ENCODE data around the gene BAX. TPM values are rescaled to one million over a fixed set of nuclear protein-coding genes. Genes with fewer than 3 reads are reported as not detected.
"Not testable (repeated sequence)": the region's sequence is repeated elsewhere in the genome, so short reads cannot be mapped to it uniquely, and the experiment has no call there.

The BAX gene
- 100 to 1,000 TPM in 3 of 4 donors, 10 to 100 TPM in 1; 71.0 to 138 (median 104) TPM for total RNA-seq

- Histone ChIP-seq H3K4me3 (peak within 1 kb of the TSS; percentile 80 to 95 (median 86)), H3K4me1 (peaks cover 0 to 13% (median 6%) of the 10 kb centered on the region in 4 donors), H3K27ac (peak within 1 kb of the TSS; percentile 80 to 94 (median 87)), H3K36me3 (no peaks in the 10 kb centered on the region), H3K9me3 (no peaks in the 10 kb centered on the region), H3K27me3 (no peaks in the 10 kb centered on the region)
- TF ChIP-seq POLR2A (IDR thresholded peaks at IDR 0.05): peak; percentile 78 to 86
- peak in 2 of 6 experiments; percentile 1 to 37 for TF ChIP-seq CTCF (IDR thresholded peaks at IDR 0.05)
- peak; percentile 97 to 99 (median 98) for DNase-seq
Observed at GRCh38 chr19:48954595-48955307, at the start of gene BAX. Gene BAX, plus strand, starts transcription at chr19:48954875. Its CDS starts 54 bp downstream, at chr19:48954929.

- Histone ChIP-seq H3K27me3 (no peaks in the 10 kb centered on the region), H3K9me3 (no peaks in the 10 kb centered on the region), H3K4me3 (no peak overlapping the region), H3K36me3 (peaks cover 0 to 64% (median 0%) of the 10 kb centered on the region in 3 donors), H3K4me1 (peaks cover 0 to 15% (median 1%) of the 10 kb centered on the region in 4 donors), H3K27ac (no peak overlapping the region)
- TF ChIP-seq CTCF (IDR thresholded peaks at IDR 0.05) (no peak), POLR2A (IDR thresholded peaks at IDR 0.05) (no peak)
- DNase-seq: no peak
Observed at GRCh38 chr19:48905664-48906063, 49.0 kb upstream of the BAX start.

- no peak for TF ChIP-seq POLR2A (IDR thresholded peaks at IDR 0.05)
- no peak for TF ChIP-seq CTCF (IDR thresholded peaks at IDR 0.05)
- Histone ChIP-seq H3K4me3 (no peak overlapping the region), H3K9me3 (no peaks in the 10 kb centered on the region), H3K27ac (no peak overlapping the region), H3K4me1 (peaks cover 0 to 8% (median 1%) of the 10 kb centered on the region in 4 donors), H3K27me3 (no peaks in the 10 kb centered on the region), H3K36me3 (peaks cover 0 to 71% (median 0%) of the 10 kb centered on the region in 3 donors)
- DNase-seq: no peak
Observed at GRCh38 chr19:48906324-48906723, 48.4 kb upstream of the BAX start.

GRCh38 chr19:48907671-48908070 lies 47.0 kb upstream of the BAX start:
- Histone ChIP-seq H3K4me3 (no peak overlapping the region), H3K27ac (peak overlapping the region in 3 of 4 donors; percentile 32 to 88 (median 72)), H3K4me1 (peaks cover 0 to 3% (median 0%) of the 10 kb centered on the region in 4 donors), H3K9me3 (no peaks in the 10 kb centered on the region), H3K36me3 (peaks cover 0 to 84% (median 0%) of the 10 kb centered on the region in 3 donors), H3K27me3 (no peaks in the 10 kb centered on the region)
- DNase-seq: peak in 2 of 3 donors; percentile 85 to 91
- TF ChIP-seq POLR2A (IDR thresholded peaks at IDR 0.05) (peak; percentile 33 to 62), CTCF (IDR thresholded peaks at IDR 0.05) (no peak)

GRCh38 chr19:48909424-48910077 lies 45.1 kb upstream of the BAX start:
- not testable (repeated sequence) for H3K27ac ChIP-seq, H3K27me3 ChIP-seq, H3K4me1 ChIP-seq, DNase-seq, H3K9me3 ChIP-seq, H3K4me3 ChIP-seq
- peaks cover 0 to 96% (median 0%) of the 10 kb centered on the region in 3 donors for H3K36me3 ChIP-seq

- Histone ChIP-seq H3K27ac (no peak overlapping the region), H3K36me3 (peaks cover 0 to 96% (median 0%) of the 10 kb centered on the region in 3 donors), H3K9me3 (no peaks in the 10 kb centered on the region), H3K4me3 (no peak overlapping the region), H3K4me1 (peaks cover 0 to 3% (median 0%) of the 10 kb centered on the region in 4 donors), H3K27me3 (no peaks in the 10 kb centered on the region)
- TF ChIP-seq CTCF (IDR thresholded peaks at IDR 0.05): no peak
- no peak for TF ChIP-seq POLR2A (IDR thresholded peaks at IDR 0.05)
- no peak for DNase-seq
Observed at GRCh38 chr19:48910803-48911202, 43.9 kb upstream of the BAX start.
